Esophagus squamous epithelium (tissue), 4 donors: ENCODE data around the gene NDUFAF7.

Experiments
- CTCF ChIP-seq, 6 experiments: fragments of 450-650 bp in 4 of 6; fragments of 200-600 bp in 2 of 6; sonication (generic) in 2 of 6; IDR thresholded peaks; one replicate each; pipeline ENCODE4 v1.5.1; 2016 to 2019; ENCODE audit warnings: antibody characterized with exemption in 6 of 6, mild to moderate bottlenecking in 4 of 6, moderate library complexity in 4 of 6
- POLR2A ChIP-seq, 4 donors: fragments of 450-650 bp; IDR thresholded peaks; one replicate each; pipeline ENCODE4 v1.6.1; 2017; ENCODE audit warnings: antibody characterized with exemption in 4 of 4, mild to moderate bottlenecking in 4 of 4, moderate library complexity in 3 of 4

GRCh38 chr2:37196320-37197195, 34.9 kb upstream of the NDUFAF7 start, which contains the start of gene CEBPZOS:
- no peak for TF ChIP-seq CTCF (IDR thresholded peaks at IDR 0.05)
- peak in 3 of 4 donors; percentile 70 to 91 (median 71) for TF ChIP-seq POLR2A (IDR thresholded peaks at IDR 0.05)
